ENCODE data around the gene HINFP. TPM values are rescaled to one million over a fixed set of nuclear protein-coding genes. Genes with fewer than 3 reads are reported as not detected.

Gene HINFP
- total and polyA plus RNA-seq, 9 of the 15 experiments (the other 6 are each of a cell fraction or from before 2014, with no cell fraction given): 13.8 to 34.1 (median 22.5) TPM

DNA sequence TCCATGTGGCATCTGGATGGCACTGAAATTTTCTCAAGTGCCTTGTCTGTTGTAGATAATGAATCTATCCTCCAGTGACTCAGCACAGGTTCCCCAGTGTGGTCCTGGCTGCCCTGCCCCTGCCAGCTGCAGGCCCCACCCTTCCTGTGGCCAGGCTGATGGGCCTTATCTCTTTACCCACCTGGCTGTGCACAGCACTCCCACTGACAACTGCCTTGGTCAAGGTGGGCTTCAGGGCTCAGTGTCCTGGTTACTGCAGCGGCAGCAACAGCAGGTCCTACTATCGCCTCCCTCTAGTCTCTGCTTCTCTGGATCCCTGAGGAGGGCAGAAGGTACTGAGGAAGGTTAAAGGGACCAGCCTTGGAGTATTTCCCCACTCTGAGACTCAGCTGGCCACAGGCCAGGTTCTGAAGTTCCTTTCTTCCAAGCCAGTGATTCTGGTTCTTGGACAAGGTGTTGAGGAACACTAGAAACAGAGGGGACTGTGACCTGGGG, 33.6 kb upstream of the HINFP start (continued):
- TF ChIP-seq FOXM1 (IDR thresholded peaks at IDR 0.05; ENCODE audit: low read depth) (peak; percentile 91), FOXM1 (CRISPR knock-in tag; IDR thresholded peaks at IDR 0.05; ENCODE audit: low read depth) (no peak), KLF6 (CRISPR knock-in tag; IDR thresholded peaks at IDR 0.05; ENCODE audit: borderline replicate concordance) (peak; percentile 83; the same call in 1 of the 2 replicates), BRD4 (IDR thresholded peaks at IDR 0.05) (no peak), MTA1 (IDR thresholded peaks at IDR 0.05; ENCODE audit: borderline replicate concordance) (peak; percentile 89), MEF2D (tag; conservative IDR thresholded peaks at IDR 0.05; ENCODE audit: low read depth) (peak; percentile 31; the same call in 1 of the 2 replicates), ZNF644 (tag; IDR thresholded peaks at IDR 0.05; ENCODE audit: low read depth) (peak; percentile 82), TARDBP (IDR thresholded peaks at IDR 0.05) (peak; percentile 87), KLF10 (CRISPR knock-in tag; IDR thresholded peaks at IDR 0.05) (no peak), ZNF274 (IDR thresholded peaks at IDR 0.05; ENCODE audit: borderline replicate concordance, low read depth, low read length) (peak; percentile 84), MAFG (tag; conservative IDR thresholded peaks at IDR 0.05) (peak; percentile 89), PURB (CRISPR knock-in tag; IDR thresholded peaks at IDR 0.05; ENCODE audit: low read depth) (no peak), SMAD3 (CRISPR knock-in tag; conservative IDR thresholded peaks at IDR 0.05) (no peak), ZNF766 (CRISPR knock-in tag; conservative IDR thresholded peaks at IDR 0.05) (peak; percentile 85; the same call in 1 of the 2 replicates), NCOA2 (IDR thresholded peaks at IDR 0.05; ENCODE audit: partially characterized antibody in 2 of 2) (no peak), MIER1 (IDR thresholded peaks at IDR 0.05; ENCODE audit: low read depth) (no peak), ZNF764 (CRISPR knock-in tag; IDR thresholded peaks at IDR 0.05; ENCODE audit: low read depth) (no peak), CHD1 (IDR thresholded peaks at IDR 0.05; ENCODE audit: low read length) (no peak), HCFC1 (IDR thresholded peaks at IDR 0.05; ENCODE audit: low read depth, low read length) (no peak), NFIX (CRISPR knock-in tag; IDR thresholded peaks at IDR 0.05; ENCODE audit: low read depth) (0 out of 2 replicates have a peak, but pooled peaks have one; percentile 8), GATA2 (CRISPR knock-in tag; IDR thresholded peaks at IDR 0.05) (peak; percentile 97), L3MBTL2 (IDR thresholded peaks at IDR 0.05) (peak; percentile 24; the same call in 1 of the 2 replicates), ETS2 (tag; IDR thresholded peaks at IDR 0.05; ENCODE audit: borderline replicate concordance, poor library complexity, severe bottlenecking) (no peak)
- TF ChIP-seq, protein P1, sequence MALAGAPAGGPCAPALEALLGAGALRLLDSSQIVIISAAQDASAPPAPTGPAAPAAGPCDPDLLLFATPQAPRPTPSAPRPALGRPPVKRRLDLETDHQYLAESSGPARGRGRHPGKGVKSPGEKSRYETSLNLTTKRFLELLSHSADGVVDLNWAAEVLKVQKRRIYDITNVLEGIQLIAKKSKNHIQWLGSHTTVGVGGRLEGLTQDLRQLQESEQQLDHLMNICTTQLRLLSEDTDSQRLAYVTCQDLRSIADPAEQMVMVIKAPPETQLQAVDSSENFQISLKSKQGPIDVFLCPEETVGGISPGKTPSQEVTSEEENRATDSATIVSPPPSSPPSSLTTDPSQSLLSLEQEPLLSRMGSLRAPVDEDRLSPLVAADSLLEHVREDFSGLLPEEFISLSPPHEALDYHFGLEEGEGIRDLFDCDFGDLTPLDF (CRISPR knock-in tag; IDR thresholded peaks at IDR 0.05): no peak
- TF ChIP-seq, protein P2, sequence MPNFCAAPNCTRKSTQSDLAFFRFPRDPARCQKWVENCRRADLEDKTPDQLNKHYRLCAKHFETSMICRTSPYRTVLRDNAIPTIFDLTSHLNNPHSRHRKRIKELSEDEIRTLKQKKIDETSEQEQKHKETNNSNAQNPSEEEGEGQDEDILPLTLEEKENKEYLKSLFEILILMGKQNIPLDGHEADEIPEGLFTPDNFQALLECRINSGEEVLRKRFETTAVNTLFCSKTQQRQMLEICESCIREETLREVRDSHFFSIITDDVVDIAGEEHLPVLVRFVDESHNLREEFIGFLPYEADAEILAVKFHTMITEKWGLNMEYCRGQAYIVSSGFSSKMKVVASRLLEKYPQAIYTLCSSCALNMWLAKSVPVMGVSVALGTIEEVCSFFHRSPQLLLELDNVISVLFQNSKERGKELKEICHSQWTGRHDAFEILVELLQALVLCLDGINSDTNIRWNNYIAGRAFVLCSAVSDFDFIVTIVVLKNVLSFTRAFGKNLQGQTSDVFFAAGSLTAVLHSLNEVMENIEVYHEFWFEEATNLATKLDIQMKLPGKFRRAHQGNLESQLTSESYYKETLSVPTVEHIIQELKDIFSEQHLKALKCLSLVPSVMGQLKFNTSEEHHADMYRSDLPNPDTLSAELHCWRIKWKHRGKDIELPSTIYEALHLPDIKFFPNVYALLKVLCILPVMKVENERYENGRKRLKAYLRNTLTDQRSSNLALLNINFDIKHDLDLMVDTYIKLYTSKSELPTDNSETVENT (CRISPR knock-in tag; IDR thresholded peaks at IDR 0.05): peak; percentile 66; the same call in 1 of the 2 replicates
